Spleen (tissue), 11 donors: ENCODE data around the gene BMP2K. TPM values are rescaled to one million over a fixed set of nuclear protein-coding genes. Genes with fewer than 3 reads are reported as not detected.

Experiments used
- DNase-seq: peaks from one replicate; pipeline ENCODE4 v3.0.0-alpha.2; 2020
- H3K27ac ChIP-seq, 8 donors: fragments of 200-600 bp; sonication (generic) in 7 of 8; 1 replicate in 4 of 8; 2 replicates in 4 of 8; pipeline versions ENCODE4 v1.5.0 to v1.8.0; 2016 to 2021; ENCODE audit warnings: inconsistent platforms in 4 of 8, mild to moderate bottlenecking in 4 of 8, moderate library complexity in 1 of 8
- H3K27me3 ChIP-seq, 7 donors: fragments of 200-600 bp; sonication (generic) in 6 of 7; replicated peaks in 1 of 7; 1 replicate in 4 of 7; 2 replicates in 3 of 7; pipeline versions ENCODE4 v1.5.0 to v1.8.0; 2016 to 2021; ENCODE audit warnings: inconsistent platforms in 3 of 7, mild to moderate bottlenecking in 1 of 7
- H3K36me3 ChIP-seq, 6 donors: fragments of 200-600 bp; sonication (generic) in 5 of 6; 1 replicate in 4 of 6; 2 replicates in 2 of 6; pipeline versions ENCODE4 v1.5.0 to v1.8.0; 2016 to 2021; ENCODE audit warnings: inconsistent platforms in 2 of 6
- H3K4me1 ChIP-seq, 6 donors: fragments of 200-600 bp; sonication (generic) in 5 of 6; 1 replicate in 3 of 6; 2 replicates in 3 of 6; pipeline versions ENCODE4 v1.5.0 to v1.8.0; 2016 to 2021; ENCODE audit warnings: inconsistent platforms in 3 of 6
- H3K4me3 ChIP-seq, 8 donors: fragments of 200-600 bp; sonication (generic) in 7 of 8; 1 replicate in 4 of 8; 2 replicates in 4 of 8; pipeline versions ENCODE4 v1.5.0 to v1.8.0; 2016 to 2021; ENCODE audit warnings: inconsistent platforms in 4 of 8, mild to moderate bottlenecking in 4 of 8, moderate library complexity in 2 of 8
- H3K9me3 ChIP-seq, 8 donors: fragments of 200-600 bp; sonication (generic) in 7 of 8; 1 replicate in 4 of 8; 2 replicates in 4 of 8; pipeline versions ENCODE4 v1.5.0 to v1.8.0; 2016 to 2021; ENCODE audit warnings: inconsistent platforms in 4 of 8
- CTCF ChIP-seq, 11 experiments: fragments of 200-600 bp in 7 of 11; fragments of 450-650 bp in 4 of 11; sonication (generic) in 4 of 11; IDR thresholded peaks in 8 of 11; conservative IDR thresholded peaks in 3 of 11; 1 replicate in 7 of 11; 2 replicates in 4 of 11; pipeline versions ENCODE4 v1.4.0 to v1.8.0; 2016 to 2021; ENCODE audit warnings: antibody characterized with exemption in 11 of 11, inconsistent platforms in 4 of 11, mild to moderate bottlenecking in 1 of 11
- POLR2A ChIP-seq, 3 donors: fragments of 450-650 bp; IDR thresholded peaks; one replicate each; pipeline ENCODE4 v1.5.1; 2017; ENCODE audit warnings: antibody characterized with exemption in 3 of 3, mild to moderate bottlenecking in 1 of 3
- POLR2AphosphoS5 ChIP-seq, 3 donors: sonication (generic); formaldehyde crosslinking; IDR thresholded peaks; one replicate each; pipeline ENCODE4 v1.5.1; 2017; ENCODE audit warnings: antibody characterized with exemption in 3 of 3
- WGBS, 5 donors: extraction: QIAGEN DNeasy Blood & Tissue Kit in 3 of 5; methylation state at CpG; one replicate each; pipeline versions ENCODE4 v1.1.5 to v1.1.7; 2013 to 2018; 5-methylcytosine and 5-hydroxymethylcytosine counted together
- intact Hi-C: fragments of 100-400 bp; cut with DNase I; formaldehyde crosslinking; loops from one replicate; pipeline ENCODE4 v1.15.0; 2023; ENCODE audit warnings: low total_unique reads
- microRNA-seq, 3 donors: library from miRNA; unstranded; fragments of <30 nt; microRNA quantifications; one replicate each; pipeline versions ENCODE4 to v1.1.0, GENCODE V29; 2019 to 2020
- polyA plus RNA-seq, 3 donors: library from polyadenylated mRNA; stranded (reverse); fragments of 200-250 nt; gene quantifications; one replicate each; pipeline ENCODE4 v1.2.1, GENCODE V29; 2013
- small RNA-seq, 4 donors: library from RNA; depleted of rRNA; stranded (forward); fragments of <200 nt; gene quantifications; one replicate each; pipeline ENCODE3, GENCODE V24; 2016
- total RNA-seq, 7 donors: library from RNA; depleted of rRNA in 3 of 7; stranded (reverse); fragments of >200 nt in 3 of 7; fragmentation: NEBNext Ultra II Directional in 4 of 7; extraction: Animal tissue kit (Norgen Biotek cat#: 25700) in 4 of 7; gene quantifications; one replicate each; pipeline versions ENCODE4 v1.1.0 to v1.2.1, GENCODE V29; 2016 to 2021
- donor health status: healthy with polysubstance abuse.
- donor health status: DM: no; HTN: no; CAD: no; lungs with moderate emphysema.
- donor health status: DM: no; HTN: no; CAD: no.
- donor health status: Bipolar disorder and iron deficiency.
- donor health status: healthy.
- donor health status: DM: no; HTN: no; CAD: no.
- donor health status: DM: yes; HTN: yes; CAD: no.

The BMP2K gene
- total and polyA plus RNA-seq, 10 donors: 27.4 to 154 (median 96.3) TPM

- Histone ChIP-seq H3K4me3 (no peak overlapping the region), H3K27me3 (peaks cover 0 to 5% (median 0%) of the 10 kb centered on the region in 7 donors), H3K4me1 (no peaks in the 10 kb centered on the region), H3K36me3 (no peaks in the 10 kb centered on the region), H3K9me3 (no peaks in the 10 kb centered on the region), H3K27ac (no peak overlapping the region)
- intact Hi-C loops: loop anchor here (5.0 kb wide), 1 partner anchor 1263 kb away; no protein-coding TSS in a partner anchor
- TF ChIP-seq POLR2A (IDR thresholded peaks at IDR 0.05): no peak
- TF ChIP-seq POLR2AphosphoS5 (IDR thresholded peaks at IDR 0.05): no peak
- peak in 2 of 11 experiments; percentile 9 to 17 for TF ChIP-seq CTCF (IDR thresholded peaks at IDR 0.05 in 8 of 11, conservative IDR thresholded peaks at IDR 0.05 in 3 of 11)
- WGBS, 5 donors: 37 to 53% (median 42%) methylated on average over 11 of the region's 11 CpGs
- DNase-seq: no peak
These were observed 177.9 kb downstream of the BMP2K start for GRCh38 chr4:78953769-78954666.

- DNase-seq: no peak
- WGBS, 5 donors: 84 to 92% (median 92%) methylated on average over 5 of the region's 5 CpGs
- Histone ChIP-seq H3K4me1 (no peaks in the 10 kb centered on the region), H3K36me3 (no peaks in the 10 kb centered on the region), H3K9me3 (no peaks in the 10 kb centered on the region), H3K4me3 (no peak overlapping the region), H3K27me3 (no peaks in the 10 kb centered on the region), H3K27ac (no peak overlapping the region)
- TF ChIP-seq CTCF (IDR thresholded peaks at IDR 0.05 in 8 of 11, conservative IDR thresholded peaks at IDR 0.05 in 3 of 11): no peak
- no peak for TF ChIP-seq POLR2AphosphoS5 (IDR thresholded peaks at IDR 0.05)
- no peak for TF ChIP-seq POLR2A (IDR thresholded peaks at IDR 0.05)
- intact Hi-C loops: no loop called here
These were observed 180.8 kb downstream of the BMP2K start for GRCh38 chr4:78956975-78957374.

- no peaks in the 10 kb centered on the region for H3K9me3 ChIP-seq
- no peaks in the 10 kb centered on the region for H3K27me3 ChIP-seq
These were observed 184.8 kb downstream of the BMP2K start for GRCh38 chr4:78960926-78961325.

More at GRCh38 chr4:78960926-78961325, 184.8 kb downstream of the BMP2K start:
- intact Hi-C loops: no loop called here
- no peaks in the 10 kb centered on the region for H3K4me1 ChIP-seq
- no peak overlapping the region for H3K4me3 ChIP-seq
- no peak for DNase-seq
- WGBS, 5 donors: 59 to 80% (median 73%) methylated on average over 3 of the region's 3 CpGs
- H3K36me3 ChIP-seq: no peaks in the 10 kb centered on the region
- no peak for TF ChIP-seq POLR2AphosphoS5 (IDR thresholded peaks at IDR 0.05)
- no peak overlapping the region for H3K27ac ChIP-seq

Small RNA genes lying within 50 kb of the gene (microRNA-seq; reads per million reads assigned to microRNA genes)
- gene MIR5096: 0 reads per million in 3 donors

Small RNA genes lying within 50 kb of the gene (small RNA-seq; reads per million reads assigned to genes)
- 0 reads per million in 4 donors for gene AC098818.1
- 0 reads per million in 4 donors for gene MIR5096
- 0 reads per million in 4 donors for gene RN7SL127P

Other genes starting within 250 kb of the BMP2K start
- gene ANXA3, start 224.6 kb upstream of the BMP2K start, total RNA-seq: 100 to 1,000 TPM in 1 of 7 donors, 10 to 100 TPM in 6; 29.0 to 119 (median 50.7) TPM
- 10 to 100 TPM in 2 of 3 donors, 1 to 10 TPM in 1; 7.0 to 31.7 (median 13.5) TPM for gene ANXA3, start 224.6 kb upstream of the BMP2K start, polyA plus RNA-seq
- 10 to 100 TPM in 3 of 7 donors, 1 to 10 TPM in 4; 7.1 to 14.5 (median 9.1) TPM for gene PAQR3, start 163.1 kb downstream of the BMP2K start, total RNA-seq
- gene PAQR3, start 163.1 kb downstream of the BMP2K start, polyA plus RNA-seq: 1 to 10 TPM; 3.4 to 3.8 (median 3.7) TPM